Esophagus (tissue), 2 donors: ENCODE results near the gene U2AF1L4. TPM values are rescaled to one million over a fixed set of nuclear protein-coding genes. Genes with fewer than 3 reads are reported as not detected.
A peak's percentile ranks its signal among the peaks of the same experiment; 100 is the strongest.

Source experiments
- H3K27ac ChIP-seq, 2 donors: one replicate each; pipeline ENCODE4 v1.5.1; 2013; ENCODE audit warnings: low read depth in 2 of 2, mild to moderate bottlenecking in 2 of 2, inconsistent platforms in 1 of 2, low read length in 1 of 2, moderate library complexity in 1 of 2
- H3K27me3 ChIP-seq, 2 donors: one replicate each; pipeline ENCODE4 v1.6.1; 2013; ENCODE audit warnings: low read length in 2 of 2, control low read depth in 1 of 2, mild to moderate bottlenecking in 1 of 2; ENCODE audit not compliant: insufficient read depth in 2 of 2, control insufficient read depth in 1 of 2
- H3K36me3 ChIP-seq, 2 donors: one replicate each; pipeline ENCODE4 v1.6.1; 2013; ENCODE audit warnings: low read length in 1 of 2; ENCODE audit not compliant: control insufficient read depth in 2 of 2, insufficient read depth in 2 of 2
- H3K4me1 ChIP-seq, 2 donors: one replicate each; pipeline ENCODE4 v1.6.1; 2013; ENCODE audit warnings: low read length in 1 of 2; ENCODE audit not compliant: control insufficient read depth in 2 of 2, insufficient read depth in 2 of 2
- H3K4me3 ChIP-seq, 2 donors: one replicate each; pipeline ENCODE4 v1.5.1; 2013; ENCODE audit warnings: low read length in 2 of 2, mild to moderate bottlenecking in 2 of 2, low read depth in 1 of 2, moderate library complexity in 1 of 2
- H3K9me3 ChIP-seq, 2 donors: one replicate each; pipeline ENCODE4 v1.6.1; 2013; ENCODE audit warnings: mild to moderate bottlenecking in 2 of 2, low read depth in 1 of 2, low read length in 1 of 2, moderate library complexity in 1 of 2; ENCODE audit not compliant: control insufficient read depth in 2 of 2, insufficient read depth in 1 of 2
- WGBS, 2 donors: extraction: QIAGEN DNeasy Blood & Tissue Kit; methylation state at CpG; one replicate each; pipeline ENCODE4 v1.1.7; 2013; 5-methylcytosine and 5-hydroxymethylcytosine counted together
- polyA plus RNA-seq, 2 donors: library from polyadenylated mRNA; stranded (reverse); fragments of 200-250 nt; gene quantifications; one replicate each; pipeline ENCODE4 v1.2.3, GENCODE V29; 2013
- donor health status: healthy with polysubstance abuse.
- donor health status: Bipolar disorder and iron deficiency.

U2AF1L4 gene
- polyA plus RNA-seq, 2 donors, result 17.4 to 43.4 TPM

DNA sequence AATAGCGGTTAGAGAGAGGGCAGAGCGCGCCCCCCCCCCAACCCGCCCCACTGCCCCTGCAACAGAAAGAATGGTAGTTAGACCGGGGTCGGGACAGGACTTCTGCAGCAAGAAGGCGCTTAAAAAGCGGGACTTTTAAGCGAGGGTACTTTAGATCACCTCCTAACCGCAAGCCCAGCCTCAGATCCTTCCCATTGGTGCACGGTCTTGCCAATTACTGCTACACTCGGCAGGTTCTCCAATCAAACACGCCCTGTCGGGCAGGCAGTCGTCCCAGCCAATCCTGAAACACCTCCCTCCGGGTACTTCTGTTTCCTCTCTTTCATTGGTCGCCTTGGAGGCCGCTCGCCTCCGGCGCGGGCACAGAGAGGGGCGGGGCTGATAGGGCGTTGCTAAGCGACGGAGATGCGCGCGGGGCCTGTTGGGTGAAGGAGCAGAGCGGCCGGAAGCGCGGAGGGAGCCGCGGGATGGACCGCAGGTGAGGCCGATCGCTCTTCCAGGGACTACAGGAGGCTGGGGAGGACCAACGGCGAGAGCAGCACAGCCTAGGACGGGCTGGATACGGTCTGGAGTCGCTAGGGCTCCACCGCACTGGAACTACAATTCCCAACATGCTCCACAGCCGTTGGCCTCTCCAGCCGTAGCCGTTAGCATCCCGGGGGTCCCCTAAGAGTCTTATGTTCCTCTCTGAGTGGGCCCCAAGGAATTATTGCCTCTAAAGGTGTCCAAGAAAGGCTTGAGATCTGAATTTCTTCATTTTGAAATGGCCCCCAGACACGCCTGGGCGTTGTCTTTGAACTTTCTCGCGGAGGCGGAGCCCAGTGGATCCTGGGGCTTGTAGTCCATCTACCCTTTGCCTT lies 12.8 kb upstream of the U2AF1L4 start, which contains the start of gene PROSER3:
Gene PROSER3 (plus strand): TSS at position 428 of the 860 bp plus-strand sequence. CDS start 40 bp downstream, at position 468.
- peaks cover 0 to 22% of the 10 kb centered on the region in 2 donors for H3K4me1 ChIP-seq
- peak within 1 kb of the TSS; percentile 92 to 99 for H3K27ac ChIP-seq
- H3K27me3 ChIP-seq, result no peaks in the 10 kb centered on the region
- peak within 1 kb of the TSS; percentile 82 to 92 for H3K4me3 ChIP-seq
- WGBS, 2 donors, result 0 to 1% methylated on average over 52 to 53 of the region's 53 CpGs
- H3K9me3 ChIP-seq, result no peaks in the 10 kb centered on the region
- H3K36me3 ChIP-seq, result peaks cover 4 to 17% of the 10 kb centered on the region in 2 donors

DNA sequence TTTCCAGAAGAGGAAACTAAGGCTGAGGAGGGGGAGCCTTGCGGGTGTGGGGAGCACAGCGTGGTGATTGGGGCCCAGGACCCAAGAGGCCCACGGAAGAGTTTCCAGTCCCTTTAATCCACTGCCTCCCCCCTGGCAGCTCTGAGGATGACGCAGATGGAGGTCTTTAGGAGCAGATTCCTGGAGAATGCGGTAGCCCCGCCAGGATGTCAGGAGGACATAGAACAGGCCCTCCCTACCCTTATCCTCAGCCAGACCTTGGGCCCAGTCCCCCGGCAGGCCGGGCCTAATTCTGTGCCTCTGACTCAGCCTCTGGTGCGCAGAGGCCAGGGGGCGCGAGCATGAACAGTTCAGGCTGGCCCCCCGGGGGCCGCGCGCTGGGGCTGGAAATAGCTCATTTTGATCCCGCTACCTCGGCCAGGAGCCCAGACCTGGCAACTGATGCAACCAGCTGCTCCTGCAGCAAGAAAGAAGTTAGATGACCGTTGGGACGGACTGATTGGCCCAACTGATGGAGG lies 12.1 kb upstream of the U2AF1L4 start:
- 5 to 6% methylated on average over 19 of the region's 19 CpGs for WGBS, 2 donors
- H3K9me3 ChIP-seq, result no peaks in the 10 kb centered on the region
- peaks cover 0 to 22% of the 10 kb centered on the region in 2 donors for H3K4me1 ChIP-seq
- peak overlapping the region; percentile 21 to 39 for H3K4me3 ChIP-seq
- peaks cover 4 to 23% of the 10 kb centered on the region in 2 donors for H3K36me3 ChIP-seq
- H3K27ac ChIP-seq, result peak overlapping the region; percentile 85 to 87
- H3K27me3 ChIP-seq, result no peaks in the 10 kb centered on the region

DNA sequence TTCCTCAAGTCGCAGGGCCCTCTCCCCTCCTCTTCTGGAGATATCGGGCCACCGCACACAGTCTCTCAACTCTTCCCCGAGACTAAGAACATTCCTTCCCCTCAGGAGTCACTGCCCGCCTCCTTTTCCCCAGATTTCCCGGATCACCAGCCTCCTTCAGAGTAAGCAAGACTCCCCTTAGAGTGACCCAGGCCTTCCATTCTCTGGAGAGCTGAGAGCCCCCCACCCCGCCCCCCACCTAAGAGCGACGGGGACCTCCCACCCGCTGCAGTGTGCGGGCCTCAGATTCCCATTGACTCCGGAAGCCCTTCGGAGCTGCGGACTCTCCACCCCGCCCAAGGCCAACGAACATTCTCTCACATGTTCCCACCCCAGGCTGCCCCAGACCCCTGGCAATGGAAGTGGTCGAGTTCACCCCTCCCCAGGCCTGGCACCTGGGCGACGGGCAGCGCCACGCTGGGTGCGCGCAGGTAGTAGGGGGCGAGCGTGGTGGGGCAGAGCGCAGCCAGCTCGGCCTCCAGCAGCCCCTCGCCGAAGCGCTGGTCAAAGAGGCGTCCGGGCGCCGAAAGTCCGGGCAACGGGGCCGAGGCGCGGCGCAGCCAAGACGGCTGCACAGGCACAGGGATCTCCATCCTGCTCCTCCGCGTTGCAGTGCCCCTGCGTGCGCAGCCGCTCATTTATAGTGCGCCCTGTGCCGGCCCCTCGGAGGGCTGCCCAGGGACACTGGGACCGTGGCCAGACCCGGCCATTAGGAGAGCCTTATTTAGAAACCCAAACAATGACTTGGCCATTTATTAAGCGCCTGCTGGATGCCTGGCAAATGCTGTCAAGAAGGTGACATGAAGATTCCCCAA lies 11.4 kb upstream of the U2AF1L4 start, which contains the start of gene HSPB6:
Gene HSPB6 (minus strand): TSS at position 653 of the 854 bp plus-strand sequence. CDS start 21 bp downstream, at position 632.
- Histone ChIP-seq H3K4me1 (peaks cover 0 to 22% of the 10 kb centered on the region in 2 donors), H3K27me3 (no peaks in the 10 kb centered on the region), H3K36me3 (peaks cover 4 to 24% of the 10 kb centered on the region in 2 donors), H3K9me3 (no peaks in the 10 kb centered on the region), H3K4me3 (peak within 1 kb of the TSS; percentile 35 to 39), H3K27ac (peak within 1 kb of the TSS; percentile 85 to 87)
- WGBS, 2 donors, result 19 to 25% methylated on average over 51 to 52 of the region's 52 CpGs

GRCh38 chr19:35755550-35756376 lies 10.5 kb upstream of the U2AF1L4 start:
- Histone ChIP-seq H3K4me3 (peak overlapping the region; percentile 8 to 39), H3K27ac (peak overlapping the region; percentile 85 to 87), H3K36me3 (peaks cover 4 to 24% of the 10 kb centered on the region in 2 donors), H3K4me1 (peaks cover 0 to 22% of the 10 kb centered on the region in 2 donors), H3K27me3 (no peaks in the 10 kb centered on the region), H3K9me3 (no peaks in the 10 kb centered on the region)
- 15 to 21% methylated on average over 52 to 74 of the region's 74 CpGs for WGBS, 2 donors

GRCh38 chr19:35755131-35755549 lies 9.9 kb upstream of the U2AF1L4 start:
- H3K9me3 ChIP-seq, result no peaks in the 10 kb centered on the region
- H3K4me1 ChIP-seq, result peaks cover 0 to 22% of the 10 kb centered on the region in 2 donors
- WGBS, 2 donors, result 32 to 46% methylated on average over 16 to 17 of the region's 17 CpGs
- H3K27me3 ChIP-seq, result no peaks in the 10 kb centered on the region
- H3K27ac ChIP-seq, result peak overlapping the region; percentile 85 to 87
- peaks cover 4 to 24% of the 10 kb centered on the region in 2 donors for H3K36me3 ChIP-seq
- peak overlapping the region; percentile 8 to 39 for H3K4me3 ChIP-seq

DNA sequence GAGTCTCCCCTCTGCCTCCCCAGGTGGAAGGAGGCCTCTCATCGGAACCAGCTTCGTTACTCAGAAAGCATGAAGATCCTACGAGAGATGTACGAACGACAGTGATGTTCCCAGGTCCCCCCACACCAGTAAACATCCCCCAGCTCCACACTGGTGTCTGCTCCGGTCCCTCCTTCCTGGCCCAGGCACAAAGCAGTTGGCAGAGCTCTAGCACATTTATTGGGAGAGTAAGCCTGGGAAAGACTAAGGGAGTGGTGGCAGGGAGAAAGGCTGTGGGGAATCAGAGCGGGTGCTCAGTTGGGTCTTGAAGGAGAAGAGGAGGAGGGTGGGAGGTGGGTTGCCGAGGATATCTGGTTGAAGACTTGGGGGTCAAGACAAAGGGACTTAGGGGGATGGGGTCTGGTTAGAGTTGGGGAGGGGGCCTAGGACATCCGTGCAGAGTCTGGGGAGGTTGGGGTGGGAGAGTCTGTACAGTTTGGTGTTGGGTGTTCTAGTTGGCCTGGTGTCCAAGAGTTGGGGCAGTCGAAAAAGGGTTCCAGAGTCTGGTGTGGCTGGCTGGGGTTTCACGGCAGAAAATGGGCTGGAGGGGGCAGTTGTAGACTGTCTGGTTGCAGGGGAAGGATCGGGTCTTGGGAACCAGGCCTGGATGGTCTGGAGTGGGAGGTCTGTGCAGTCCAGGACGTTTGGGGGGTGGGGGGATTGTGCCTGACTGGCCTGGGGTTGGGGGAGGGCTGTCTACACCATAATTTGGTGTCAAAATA lies 9.3 kb upstream of the U2AF1L4 start:
- Histone ChIP-seq H3K27me3 (no peaks in the 10 kb centered on the region), H3K4me3 (no peak overlapping the region), H3K9me3 (no peaks in the 10 kb centered on the region), H3K36me3 (peaks cover 4 to 24% of the 10 kb centered on the region in 2 donors), H3K4me1 (peaks cover 3 to 22% of the 10 kb centered on the region in 2 donors), H3K27ac (peak overlapping the region; percentile 85 to 87)
- WGBS, 2 donors, result 76 to 79% methylated on average over 13 of the region's 13 CpGs

DNA sequence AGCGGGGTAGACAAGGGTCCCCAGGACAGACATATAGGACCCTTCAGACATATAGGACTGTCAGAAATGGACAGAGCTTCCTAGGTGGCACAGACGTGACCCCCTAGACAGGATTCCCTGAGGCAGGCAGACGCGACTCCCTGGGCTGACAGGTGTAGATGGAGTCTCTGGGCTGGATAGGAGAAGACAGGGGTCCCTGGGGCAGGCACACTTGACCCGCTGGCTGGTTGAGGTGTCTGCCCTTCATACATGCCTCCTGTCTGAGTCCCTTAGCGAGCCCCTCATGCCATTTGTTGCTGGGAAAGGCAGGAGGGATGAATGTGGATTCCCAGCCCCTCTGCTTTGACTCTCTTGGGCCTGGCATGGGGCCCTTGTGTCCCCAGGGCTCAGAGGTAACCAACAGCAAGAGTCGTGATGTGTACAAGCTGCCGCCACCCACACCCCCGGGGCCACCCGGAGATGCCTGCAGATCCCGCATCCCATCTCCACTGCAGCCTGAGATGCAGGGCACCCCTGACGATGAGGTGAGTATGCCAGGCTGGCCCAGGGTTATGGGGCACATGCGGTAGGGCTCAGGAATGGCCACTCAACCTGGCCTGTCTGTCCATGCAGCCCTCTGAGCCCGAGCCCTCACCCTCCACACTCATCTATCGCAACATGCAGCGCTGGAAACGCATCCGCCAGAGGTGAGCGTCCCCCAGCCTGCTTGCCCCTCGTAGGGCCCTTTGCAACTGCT lies 8.6 kb upstream of the U2AF1L4 start:
- Histone ChIP-seq H3K36me3 (peaks cover 4 to 24% of the 10 kb centered on the region in 2 donors), H3K27ac (peak overlapping the region in 1 of 2 donors; percentile 9), H3K27me3 (no peaks in the 10 kb centered on the region), H3K4me3 (no peak overlapping the region), H3K4me1 (peaks cover 3 to 26% of the 10 kb centered on the region in 2 donors), H3K9me3 (no peaks in the 10 kb centered on the region)
- 84 to 94% methylated on average over 20 of the region's 20 CpGs for WGBS, 2 donors
